ENCODE measurements around the gene AHNAK. TPM values are rescaled to one million over a fixed set of nuclear protein-coding genes. Genes with fewer than 3 reads are reported as not detected.

Gene AHNAK
- total RNA-seq, 1 donor from 2014 or later: 136 TPM

DNA sequence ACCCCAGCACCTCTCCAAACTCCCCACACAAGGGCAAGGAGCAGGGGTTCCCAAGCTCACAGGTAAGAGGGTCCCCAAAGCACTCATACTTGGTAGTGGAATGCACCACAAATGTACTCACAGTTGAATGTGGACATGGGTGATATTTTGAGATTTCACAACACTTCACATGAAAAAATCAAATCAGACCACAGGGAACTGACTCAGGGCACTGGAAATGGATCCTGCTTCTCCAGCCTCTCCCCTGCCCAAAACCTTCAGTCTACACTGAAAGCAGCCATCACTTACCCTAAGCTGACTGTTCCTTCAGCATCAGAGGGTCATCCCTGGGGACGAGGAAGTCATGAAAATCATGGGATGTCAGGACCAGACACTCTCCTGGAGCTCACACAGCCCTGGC is 87.5 kb downstream of the AHNAK start:
- H3K36me3 Mint-ChIP-seq (ENCODE audit: low read depth, unreplicated experiment): no peaks in the 10 kb centered on the region
- H3K9me3 Mint-ChIP-seq (ENCODE audit: unreplicated experiment): no peaks in the 10 kb centered on the region
- H3K4me1 Mint-ChIP-seq (ENCODE audit: unreplicated experiment): peaks cover 5% of the 10 kb centered on the region
- H3K4me3 Mint-ChIP-seq (ENCODE audit: unreplicated experiment): no peak overlapping the region
- H3K27ac Mint-ChIP-seq (ENCODE audit: unreplicated experiment): no peak overlapping the region
- DNase-seq (ENCODE audit: low spot score): no peak
- H3K27me3 Mint-ChIP-seq (ENCODE audit: unreplicated experiment): no peaks in the 10 kb centered on the region
- TF ChIP-seq, protein P1, sequence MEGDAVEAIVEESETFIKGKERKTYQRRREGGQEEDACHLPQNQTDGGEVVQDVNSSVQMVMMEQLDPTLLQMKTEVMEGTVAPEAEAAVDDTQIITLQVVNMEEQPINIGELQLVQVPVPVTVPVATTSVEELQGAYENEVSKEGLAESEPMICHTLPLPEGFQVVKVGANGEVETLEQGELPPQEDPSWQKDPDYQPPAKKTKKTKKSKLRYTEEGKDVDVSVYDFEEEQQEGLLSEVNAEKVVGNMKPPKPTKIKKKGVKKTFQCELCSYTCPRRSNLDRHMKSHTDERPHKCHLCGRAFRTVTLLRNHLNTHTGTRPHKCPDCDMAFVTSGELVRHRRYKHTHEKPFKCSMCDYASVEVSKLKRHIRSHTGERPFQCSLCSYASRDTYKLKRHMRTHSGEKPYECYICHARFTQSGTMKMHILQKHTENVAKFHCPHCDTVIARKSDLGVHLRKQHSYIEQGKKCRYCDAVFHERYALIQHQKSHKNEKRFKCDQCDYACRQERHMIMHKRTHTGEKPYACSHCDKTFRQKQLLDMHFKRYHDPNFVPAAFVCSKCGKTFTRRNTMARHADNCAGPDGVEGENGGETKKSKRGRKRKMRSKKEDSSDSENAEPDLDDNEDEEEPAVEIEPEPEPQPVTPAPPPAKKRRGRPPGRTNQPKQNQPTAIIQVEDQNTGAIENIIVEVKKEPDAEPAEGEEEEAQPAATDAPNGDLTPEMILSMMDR (IDR thresholded peaks at IDR 0.05; ENCODE audit: unreplicated experiment): no peak

DNA sequence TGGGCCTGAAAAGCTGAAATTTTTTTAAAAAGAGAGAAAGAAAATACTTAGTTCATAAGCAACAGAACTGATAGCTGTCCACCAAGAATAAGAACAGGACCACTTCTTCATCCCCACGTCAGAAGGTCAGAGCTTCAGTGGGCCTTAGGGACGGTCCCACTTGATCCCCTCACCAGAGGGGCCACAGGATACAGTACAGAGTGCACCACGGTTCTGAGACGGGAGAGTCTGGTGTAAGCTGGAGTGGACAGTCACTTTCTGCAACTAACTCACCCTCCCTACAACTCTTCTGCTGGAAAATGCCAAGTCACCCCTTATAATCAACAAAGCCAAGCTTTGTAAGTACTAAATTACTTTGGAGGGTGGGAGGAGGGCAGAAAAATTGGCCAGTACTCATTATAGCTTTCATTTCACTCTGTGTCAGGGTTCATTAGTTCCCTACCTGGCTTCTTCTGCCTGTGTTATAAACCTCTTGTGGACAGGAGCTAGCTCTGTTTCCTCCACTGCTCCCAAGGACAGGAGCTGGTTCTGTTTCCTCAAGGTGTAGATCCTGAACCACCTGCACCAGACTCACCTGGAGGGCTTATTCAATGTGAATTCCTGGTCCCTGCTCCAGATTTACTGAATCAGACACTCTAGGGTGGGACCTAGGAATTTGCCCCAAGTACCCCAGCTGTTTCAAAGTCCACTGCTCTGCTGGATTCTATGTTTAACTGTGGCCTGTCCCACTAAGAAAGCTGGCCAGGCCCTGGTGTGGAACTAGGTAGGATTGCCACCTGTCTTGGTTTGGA is 88.2 kb downstream of the AHNAK start:
- TF ChIP-seq, protein P1 (IDR thresholded peaks at IDR 0.05; ENCODE audit: unreplicated experiment): no peak
- no peaks in the 10 kb centered on the region for H3K27me3 Mint-ChIP-seq (ENCODE audit: unreplicated experiment)
- no peaks in the 10 kb centered on the region for H3K36me3 Mint-ChIP-seq (ENCODE audit: low read depth, unreplicated experiment)
- H3K9me3 Mint-ChIP-seq (ENCODE audit: unreplicated experiment): no peaks in the 10 kb centered on the region
- no peak overlapping the region for H3K27ac Mint-ChIP-seq (ENCODE audit: unreplicated experiment)
- no peak overlapping the region for H3K4me3 Mint-ChIP-seq (ENCODE audit: unreplicated experiment)
- H3K4me1 Mint-ChIP-seq (ENCODE audit: unreplicated experiment): peaks cover 4% of the 10 kb centered on the region
- no peak for DNase-seq (ENCODE audit: low spot score)

DNA sequence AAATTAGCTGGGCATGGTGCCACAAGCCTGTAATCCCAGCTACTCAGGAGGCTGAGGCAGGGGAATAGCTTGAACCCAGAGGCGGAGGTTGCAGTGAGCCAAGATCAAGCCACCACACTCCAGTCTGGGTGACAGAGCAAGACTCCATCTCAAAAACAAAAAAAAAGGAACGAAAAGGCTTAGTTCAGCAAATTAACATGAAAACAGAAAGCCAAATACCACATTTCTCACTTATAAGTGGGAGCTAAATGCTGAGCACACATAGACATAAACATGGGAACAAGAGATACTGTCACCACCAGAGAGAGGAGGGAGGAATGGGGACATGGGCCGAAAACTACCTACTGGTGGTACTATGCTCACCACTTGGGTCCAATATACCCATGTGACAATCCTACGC is 89.1 kb downstream of the AHNAK start:
- Mint-ChIP-seq H3K27ac (ENCODE audit: unreplicated experiment) (no peak overlapping the region), H3K4me3 (ENCODE audit: unreplicated experiment) (no peak overlapping the region), H3K27me3 (ENCODE audit: unreplicated experiment) (no peaks in the 10 kb centered on the region), H3K9me3 (ENCODE audit: unreplicated experiment) (no peaks in the 10 kb centered on the region), H3K4me1 (ENCODE audit: unreplicated experiment) (no peaks in the 10 kb centered on the region), H3K36me3 (ENCODE audit: low read depth, unreplicated experiment) (no peaks in the 10 kb centered on the region)
- DNase-seq (ENCODE audit: low spot score): no peak
- TF ChIP-seq, protein P1 (IDR thresholded peaks at IDR 0.05; ENCODE audit: unreplicated experiment): no peak

DNA sequence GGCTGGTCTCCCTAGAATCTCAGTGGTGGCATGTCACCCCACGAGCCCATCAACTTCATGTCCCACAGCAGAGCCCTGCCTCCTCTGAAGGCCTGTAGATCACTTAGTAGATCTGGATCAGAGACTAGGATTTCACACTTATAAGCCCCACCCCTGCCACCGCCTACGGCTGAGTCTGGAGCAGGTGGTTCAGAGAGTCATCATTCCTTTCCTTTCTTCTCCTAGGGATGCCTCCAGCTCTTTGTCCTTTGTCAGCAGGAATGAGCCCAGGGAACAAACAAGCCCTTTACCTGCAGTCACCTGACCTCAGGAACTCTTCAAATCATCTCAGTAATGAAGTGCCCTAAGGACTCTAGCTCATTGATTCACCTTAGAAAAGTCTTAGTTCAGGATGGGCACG is 90.0 kb downstream of the AHNAK start:
- TF ChIP-seq, protein P1 (IDR thresholded peaks at IDR 0.05; ENCODE audit: unreplicated experiment): no peak
- H3K27me3 Mint-ChIP-seq (ENCODE audit: unreplicated experiment): no peaks in the 10 kb centered on the region

DNA sequence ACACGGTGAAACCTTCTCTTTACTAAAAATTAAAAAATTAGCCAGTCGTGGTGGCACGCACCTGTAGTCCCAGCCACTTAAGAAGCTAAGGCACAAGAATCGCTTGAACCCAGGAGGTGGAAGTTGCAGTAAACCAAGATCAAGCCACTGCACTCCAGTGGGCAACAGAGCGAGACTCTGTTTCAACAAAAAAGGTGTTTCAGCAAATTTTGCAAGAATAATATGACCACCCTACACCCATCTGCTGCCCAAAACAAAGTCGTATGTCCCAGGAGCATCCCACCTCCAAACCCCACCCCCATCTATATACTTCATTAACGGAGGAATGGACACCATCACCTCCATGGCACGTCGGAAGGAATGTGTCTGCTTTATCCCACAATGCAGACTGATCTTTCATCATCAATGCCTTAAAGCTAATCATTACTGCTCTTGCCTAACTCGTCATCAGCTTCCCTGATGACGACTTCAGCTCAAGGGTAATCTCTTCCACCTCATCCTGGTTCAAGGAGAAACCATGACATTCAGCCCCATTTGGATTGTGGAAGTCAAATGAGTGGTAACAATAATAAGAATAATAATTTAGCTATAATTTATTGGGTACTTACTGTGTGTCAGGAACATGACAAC is 93.7 kb downstream of the AHNAK start:
- TF ChIP-seq, protein P1 (IDR thresholded peaks at IDR 0.05; ENCODE audit: unreplicated experiment): no peak
- DNase-seq (ENCODE audit: low spot score): no peak
- H3K4me1 Mint-ChIP-seq (ENCODE audit: unreplicated experiment): peaks cover 3% of the 10 kb centered on the region
- H3K36me3 Mint-ChIP-seq (ENCODE audit: low read depth, unreplicated experiment): no peaks in the 10 kb centered on the region
- H3K9me3 Mint-ChIP-seq (ENCODE audit: unreplicated experiment): peaks cover 5% of the 10 kb centered on the region
- H3K4me3 Mint-ChIP-seq (ENCODE audit: unreplicated experiment): no peak overlapping the region
- peaks cover 5% of the 10 kb centered on the region for H3K27me3 Mint-ChIP-seq (ENCODE audit: unreplicated experiment)
- H3K27ac Mint-ChIP-seq (ENCODE audit: unreplicated experiment): no peak overlapping the region

More for the DNA sequence above, 90.0 kb downstream of the AHNAK start:
- H3K4me1 Mint-ChIP-seq (ENCODE audit: unreplicated experiment): no peaks in the 10 kb centered on the region
- H3K36me3 Mint-ChIP-seq (ENCODE audit: low read depth, unreplicated experiment): no peaks in the 10 kb centered on the region
- no peak for DNase-seq (ENCODE audit: low spot score)
- no peak overlapping the region for H3K27ac Mint-ChIP-seq (ENCODE audit: unreplicated experiment)
- H3K4me3 Mint-ChIP-seq (ENCODE audit: unreplicated experiment): no peak overlapping the region
- no peaks in the 10 kb centered on the region for H3K9me3 Mint-ChIP-seq (ENCODE audit: unreplicated experiment)
